Lower leg skin (tissue), 4 donors: ENCODE measurements around the gene SEC16A. TPM values are rescaled to one million over a fixed set of nuclear protein-coding genes. Genes with fewer than 3 reads are reported as not detected.

Source experiments
- DNase-seq, 2 donors: peaks; one replicate each; pipeline ENCODE4 v3.0.0-alpha.2; 2019; ENCODE audit warnings: low spot score in 2 of 2
- H3K4me3 ChIP-seq: fragments of 200-600 bp; sonication (generic); 2 replicates; pipeline ENCODE4 v1.5.1; 2017; ENCODE audit warnings: mild to moderate bottlenecking, low read depth; ENCODE audit not compliant: poor library complexity, severe bottlenecking
- POLR2A ChIP-seq, 2 donors: fragments of 450-650 bp; IDR thresholded peaks; one replicate each; pipeline ENCODE4 v1.6.1; 2016 to 2017; ENCODE audit warnings: antibody characterized with exemption in 2 of 2, mild to moderate bottlenecking in 1 of 2, moderate library complexity in 1 of 2
- WGBS, 2 donors: methylation state at CpG; one replicate each; pipeline ENCODE4 v1.1.5; 2018; 5-methylcytosine and 5-hydroxymethylcytosine counted together
- intact Hi-C: fragments of 100-400 bp; cut with DNase I; formaldehyde crosslinking; loops from one replicate; pipeline ENCODE4 v1.15.0; 2023; ENCODE audit warnings: low total_unique reads
- total RNA-seq, 4 donors: library from RNA; depleted of rRNA; stranded (reverse); fragments of >200 nt; gene quantifications; one replicate each; pipeline ENCODE4 v1.1.0, GENCODE V29; 2016
- TF ChIP-seq, protein P1 (sequence below), 3 donors: fragments of 450-650 bp; IDR thresholded peaks; one replicate each; pipeline ENCODE4 v1.5.1; 2016; ENCODE audit warnings: antibody characterized with exemption in 3 of 3, mild to moderate bottlenecking in 3 of 3, moderate library complexity in 2 of 3

Gene SEC16A
- total RNA-seq, 4 donors from 2014 or later, result 58.4 to 77.8 (median 58.5) TPM

DNA sequence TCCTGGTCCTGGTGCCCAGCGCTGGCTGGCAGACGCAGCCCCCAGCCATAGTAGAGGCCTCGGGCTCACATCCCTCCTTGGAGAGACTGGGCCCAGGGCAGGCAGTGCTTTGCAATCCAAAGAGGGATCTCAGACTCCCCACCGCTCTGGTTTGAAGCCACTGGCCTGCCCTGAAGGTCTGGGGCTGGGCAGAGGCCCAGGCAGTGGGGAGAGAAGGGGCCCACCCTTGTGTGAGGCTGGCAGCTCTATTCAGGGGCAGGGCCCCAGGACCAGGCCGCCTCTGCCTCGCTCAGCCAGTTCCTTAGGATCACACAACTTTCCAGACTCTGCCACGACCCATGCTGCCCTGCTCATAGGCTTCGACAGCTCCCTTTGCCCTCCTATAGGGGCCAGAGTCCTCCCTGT, 10.7 kb upstream of the SEC16A start:
- TF ChIP-seq POLR2A (IDR thresholded peaks at IDR 0.05), result no peak
- TF ChIP-seq, protein P1, sequence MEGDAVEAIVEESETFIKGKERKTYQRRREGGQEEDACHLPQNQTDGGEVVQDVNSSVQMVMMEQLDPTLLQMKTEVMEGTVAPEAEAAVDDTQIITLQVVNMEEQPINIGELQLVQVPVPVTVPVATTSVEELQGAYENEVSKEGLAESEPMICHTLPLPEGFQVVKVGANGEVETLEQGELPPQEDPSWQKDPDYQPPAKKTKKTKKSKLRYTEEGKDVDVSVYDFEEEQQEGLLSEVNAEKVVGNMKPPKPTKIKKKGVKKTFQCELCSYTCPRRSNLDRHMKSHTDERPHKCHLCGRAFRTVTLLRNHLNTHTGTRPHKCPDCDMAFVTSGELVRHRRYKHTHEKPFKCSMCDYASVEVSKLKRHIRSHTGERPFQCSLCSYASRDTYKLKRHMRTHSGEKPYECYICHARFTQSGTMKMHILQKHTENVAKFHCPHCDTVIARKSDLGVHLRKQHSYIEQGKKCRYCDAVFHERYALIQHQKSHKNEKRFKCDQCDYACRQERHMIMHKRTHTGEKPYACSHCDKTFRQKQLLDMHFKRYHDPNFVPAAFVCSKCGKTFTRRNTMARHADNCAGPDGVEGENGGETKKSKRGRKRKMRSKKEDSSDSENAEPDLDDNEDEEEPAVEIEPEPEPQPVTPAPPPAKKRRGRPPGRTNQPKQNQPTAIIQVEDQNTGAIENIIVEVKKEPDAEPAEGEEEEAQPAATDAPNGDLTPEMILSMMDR (IDR thresholded peaks at IDR 0.05), result no peak

GRCh38 chr9:136492978-136493522, 10.2 kb upstream of the SEC16A start:
- TF ChIP-seq, protein P1 (IDR thresholded peaks at IDR 0.05), result no peak
- no peak for TF ChIP-seq POLR2A (IDR thresholded peaks at IDR 0.05)
- no peak overlapping the region for H3K4me3 ChIP-seq
- DNase-seq, result no peak
- WGBS, 2 donors, result 76 to 79% methylated on average over 22 to 26 of the region's 26 CpGs
- intact Hi-C loops, result no loop called here

More for the DNA sequence above, 10.7 kb upstream of the SEC16A start:
- 85 to 88% methylated on average over 8 of the region's 8 CpGs for WGBS, 2 donors
- no peak for DNase-seq
- intact Hi-C loops, result no loop called here
- H3K4me3 ChIP-seq, result no peak overlapping the region

DNA sequence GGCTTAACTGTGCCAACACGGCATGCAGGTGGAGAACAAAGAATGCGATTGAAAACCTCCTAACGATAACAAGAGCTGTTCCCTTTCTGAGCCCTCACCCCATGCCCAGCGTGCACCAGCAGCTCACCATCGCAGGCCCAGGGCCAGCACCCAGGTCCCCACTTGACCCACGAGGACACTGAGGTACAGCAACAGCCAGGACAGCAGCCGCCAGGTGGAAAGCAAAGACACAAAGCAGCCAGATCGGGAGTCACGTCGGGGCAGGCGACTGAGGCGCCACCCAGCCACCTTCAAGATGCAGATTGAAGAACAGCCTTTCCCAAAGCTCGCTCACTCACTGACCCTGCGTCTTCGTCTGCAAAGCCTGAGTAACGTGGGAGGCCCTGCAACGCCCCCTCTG, 6.9 kb upstream of the SEC16A start:
- no peak for DNase-seq
- intact Hi-C loops, result no loop called here
- TF ChIP-seq, protein P1 (IDR thresholded peaks at IDR 0.05), result no peak
- no peak for TF ChIP-seq POLR2A (IDR thresholded peaks at IDR 0.05)
- no peak overlapping the region for H3K4me3 ChIP-seq
- 67 to 68% methylated on average over 17 of the region's 17 CpGs for WGBS, 2 donors

DNA sequence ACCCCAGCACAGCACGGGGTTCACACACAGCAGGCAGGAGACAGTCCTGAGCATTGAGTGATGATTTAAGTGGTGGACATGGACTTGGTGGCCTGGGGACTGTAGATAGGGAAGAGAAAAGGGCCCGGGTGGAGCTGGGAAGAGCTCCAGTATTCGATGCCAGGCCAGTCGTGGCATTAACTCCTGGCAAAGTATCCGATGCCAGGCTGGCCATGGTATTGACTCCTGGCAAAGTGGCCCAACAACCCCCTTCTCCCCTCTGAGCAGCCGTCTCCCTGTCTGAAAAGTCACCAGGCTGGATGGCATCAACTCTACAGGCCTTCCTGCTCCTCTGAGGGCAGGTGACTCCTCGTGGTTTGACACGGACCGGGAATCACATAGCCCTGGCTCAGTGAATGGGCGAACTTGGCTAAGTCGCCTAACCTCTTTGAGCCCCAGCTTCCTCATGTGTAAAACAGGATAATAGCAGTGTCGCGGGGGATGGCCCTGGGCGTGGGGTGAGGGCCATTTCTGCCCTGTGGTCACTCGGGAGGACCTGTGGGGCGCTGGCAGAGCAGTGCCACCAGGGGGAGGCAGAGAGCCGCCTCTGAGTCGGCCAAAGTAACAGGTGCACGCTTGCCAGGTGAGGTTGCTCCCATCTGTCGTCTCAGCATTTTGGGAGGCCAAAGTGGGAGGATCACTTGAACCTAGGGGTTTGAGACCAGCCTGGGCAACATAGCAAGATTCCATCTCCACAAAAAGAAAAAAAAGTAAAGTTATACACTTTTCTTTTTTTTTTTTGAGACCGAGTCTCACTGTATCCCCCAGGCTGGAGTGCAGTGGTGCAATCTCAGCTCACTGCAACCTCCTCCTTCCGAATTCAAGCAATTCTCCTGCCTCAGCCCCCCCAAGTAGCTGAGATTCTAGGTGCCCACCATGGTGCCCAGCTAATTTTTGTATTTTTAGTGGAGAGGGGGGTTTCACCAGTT, 5.7 kb upstream of the SEC16A start:
- intact Hi-C loops, result no loop called here
- DNase-seq, result peak; percentile 65 to 94
- 17 to 18% methylated on average over 19 to 22 of the region's 22 CpGs for WGBS, 2 donors

DNA sequence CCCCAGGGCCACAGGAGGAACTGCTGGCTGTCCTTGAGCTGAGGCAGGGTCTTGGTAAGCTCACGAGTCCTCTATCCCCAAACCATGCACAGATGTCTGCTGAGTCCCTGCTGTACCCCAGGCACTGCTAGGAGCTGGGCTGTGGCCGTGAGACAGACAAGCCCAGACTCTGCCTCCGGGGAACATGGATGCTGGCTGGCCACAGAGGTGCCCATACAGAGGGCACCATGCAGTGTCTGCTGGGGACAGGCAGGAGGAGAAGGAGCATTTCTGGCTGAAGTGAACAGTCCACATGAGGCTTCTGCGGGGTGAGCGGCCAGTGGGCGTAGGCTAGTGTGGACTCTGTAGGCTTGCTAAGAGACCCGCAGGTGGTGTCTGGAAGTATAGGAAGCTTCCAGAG, 4.8 kb upstream of the SEC16A start:
- 82 to 88% methylated on average over 7 of the region's 7 CpGs for WGBS, 2 donors
- no peak for DNase-seq
- intact Hi-C loops, result loop anchor here (2.0 kb wide), 1 partner anchor 143 kb away; no protein-coding TSS in a partner anchor
- TF ChIP-seq POLR2A (IDR thresholded peaks at IDR 0.05), result no peak
- TF ChIP-seq, protein P1 (IDR thresholded peaks at IDR 0.05), result no peak
- no peak overlapping the region for H3K4me3 ChIP-seq

More for the DNA sequence above, 5.7 kb upstream of the SEC16A start:
- no peak overlapping the region for H3K4me3 ChIP-seq
- TF ChIP-seq POLR2A (IDR thresholded peaks at IDR 0.05), result no peak
- TF ChIP-seq, protein P1 (IDR thresholded peaks at IDR 0.05), result peak in 2 of 3 donors; percentile 96 to 97
